ENCODE data around the gene CATSPERE. TPM values are rescaled to one million over a fixed set of nuclear protein-coding genes. Genes with fewer than 3 reads are reported as not detected.

The CATSPERE gene
- total RNA-seq, 1 donor from 2014 or later: 0.86 TPM

DNA sequence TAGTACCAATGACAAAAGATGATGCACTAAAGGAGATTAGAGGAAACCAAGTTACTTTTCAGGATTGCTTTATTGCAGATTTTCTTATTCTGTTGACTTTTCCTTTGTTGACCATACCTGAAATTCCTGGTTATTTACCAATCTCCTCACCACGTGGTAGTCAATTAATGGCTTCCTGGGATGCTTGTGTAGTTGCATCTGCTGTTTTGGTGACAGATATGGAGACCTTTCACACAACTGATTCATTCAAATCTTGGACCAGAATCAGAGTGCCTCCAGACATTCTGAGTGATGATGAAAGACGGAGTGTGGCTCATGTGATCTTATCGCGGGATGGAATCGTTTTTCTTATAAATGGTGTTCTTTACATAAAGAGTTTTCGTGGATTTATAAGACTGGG, 91.3 kb downstream of the CATSPERE start:
- Mint-ChIP-seq H3K4me3 (no peak overlapping the region), H3K9me3 (peaks cover 15% of the 10 kb centered on the region), H3K36me3 (no peaks in the 10 kb centered on the region), H3K27ac (no peak overlapping the region), H3K4me1 (no peaks in the 10 kb centered on the region), H3K27me3 (ENCODE audit: insufficient read depth, low read depth) (no peaks in the 10 kb centered on the region)
- no peak overlapping the region for H2AFZ ChIP-seq (replicated peaks)
- no peak overlapping the region for H3K4me3 ChIP-seq
- H3K4me2 ChIP-seq: no peak overlapping the region
- H3K9ac ChIP-seq: no peak overlapping the region
- TF ChIP-seq EZH2 (IDR thresholded peaks at IDR 0.05) (no peak), EZH2phosphoT487 (IDR thresholded peaks at IDR 0.05) (no peak)
- TF ChIP-seq, protein P1, sequence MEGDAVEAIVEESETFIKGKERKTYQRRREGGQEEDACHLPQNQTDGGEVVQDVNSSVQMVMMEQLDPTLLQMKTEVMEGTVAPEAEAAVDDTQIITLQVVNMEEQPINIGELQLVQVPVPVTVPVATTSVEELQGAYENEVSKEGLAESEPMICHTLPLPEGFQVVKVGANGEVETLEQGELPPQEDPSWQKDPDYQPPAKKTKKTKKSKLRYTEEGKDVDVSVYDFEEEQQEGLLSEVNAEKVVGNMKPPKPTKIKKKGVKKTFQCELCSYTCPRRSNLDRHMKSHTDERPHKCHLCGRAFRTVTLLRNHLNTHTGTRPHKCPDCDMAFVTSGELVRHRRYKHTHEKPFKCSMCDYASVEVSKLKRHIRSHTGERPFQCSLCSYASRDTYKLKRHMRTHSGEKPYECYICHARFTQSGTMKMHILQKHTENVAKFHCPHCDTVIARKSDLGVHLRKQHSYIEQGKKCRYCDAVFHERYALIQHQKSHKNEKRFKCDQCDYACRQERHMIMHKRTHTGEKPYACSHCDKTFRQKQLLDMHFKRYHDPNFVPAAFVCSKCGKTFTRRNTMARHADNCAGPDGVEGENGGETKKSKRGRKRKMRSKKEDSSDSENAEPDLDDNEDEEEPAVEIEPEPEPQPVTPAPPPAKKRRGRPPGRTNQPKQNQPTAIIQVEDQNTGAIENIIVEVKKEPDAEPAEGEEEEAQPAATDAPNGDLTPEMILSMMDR (IDR thresholded peaks at IDR 0.05): no peak
- peaks cover 9% of the 10 kb centered on the region for H3K9me3 ChIP-seq (ENCODE audit: low read depth)
- no peak for DNase-seq (ENCODE audit: low spot score)
- no peaks in the 10 kb centered on the region for H3K79me2 ChIP-seq (ENCODE audit: low read depth)
- H3K4me1 ChIP-seq: no peaks in the 10 kb centered on the region
- H4K20me1 ChIP-seq (ENCODE audit: low read depth): no peaks in the 10 kb centered on the region
- H3K36me3 ChIP-seq: no peaks in the 10 kb centered on the region
- H3K27me3 ChIP-seq: no peaks in the 10 kb centered on the region
- H3K27ac ChIP-seq: no peak overlapping the region
- H3F3A ChIP-seq (ENCODE audit: low read depth): no peaks in the 10 kb centered on the region

DNA sequence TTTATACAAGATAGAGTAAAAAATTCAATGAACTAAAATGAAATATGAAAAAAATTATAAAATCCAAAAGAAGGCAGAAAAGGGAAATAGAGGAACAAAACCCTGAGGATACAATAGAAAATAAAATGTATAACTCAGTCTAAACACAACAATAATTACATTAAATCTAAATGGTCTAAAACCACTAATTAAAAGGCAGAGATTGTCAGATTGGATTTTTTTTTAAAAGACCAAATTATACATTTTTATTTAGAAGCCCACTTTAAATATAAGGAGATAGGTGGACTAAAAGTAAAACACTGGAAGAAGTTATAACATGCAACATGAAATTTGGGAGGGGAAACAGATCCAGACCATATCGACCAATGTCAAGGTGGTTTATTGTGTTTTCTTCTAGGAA, 95.2 kb downstream of the CATSPERE start:
- Histone ChIP-seq H3K79me2 (ENCODE audit: low read depth) (no peaks in the 10 kb centered on the region), H3K4me2 (no peak overlapping the region), H3K36me3 (no peaks in the 10 kb centered on the region), H4K20me1 (ENCODE audit: low read depth) (no peaks in the 10 kb centered on the region), H3K4me3 (no peak overlapping the region), H3K4me1 (no peaks in the 10 kb centered on the region), H3K27ac (no peak overlapping the region), H3K27me3 (no peaks in the 10 kb centered on the region), H3K9ac (no peak overlapping the region), H3K9me3 (ENCODE audit: low read depth) (peaks cover 9% of the 10 kb centered on the region), H2AFZ (replicated peaks) (no peak overlapping the region), H3F3A (ENCODE audit: low read depth) (no peaks in the 10 kb centered on the region)
- no peak overlapping the region for H3K27ac Mint-ChIP-seq
- TF ChIP-seq, protein P1 (IDR thresholded peaks at IDR 0.05): no peak
- TF ChIP-seq EZH2phosphoT487 (IDR thresholded peaks at IDR 0.05): no peak
- TF ChIP-seq EZH2 (IDR thresholded peaks at IDR 0.05): no peak
- no peaks in the 10 kb centered on the region for H3K4me1 Mint-ChIP-seq
- H3K9me3 Mint-ChIP-seq: peaks cover 17% of the 10 kb centered on the region
- H3K27me3 Mint-ChIP-seq (ENCODE audit: insufficient read depth, low read depth): no peaks in the 10 kb centered on the region
- H3K36me3 Mint-ChIP-seq: no peaks in the 10 kb centered on the region
- DNase-seq (ENCODE audit: low spot score): no peak
- H3K4me3 Mint-ChIP-seq: no peak overlapping the region

DNA sequence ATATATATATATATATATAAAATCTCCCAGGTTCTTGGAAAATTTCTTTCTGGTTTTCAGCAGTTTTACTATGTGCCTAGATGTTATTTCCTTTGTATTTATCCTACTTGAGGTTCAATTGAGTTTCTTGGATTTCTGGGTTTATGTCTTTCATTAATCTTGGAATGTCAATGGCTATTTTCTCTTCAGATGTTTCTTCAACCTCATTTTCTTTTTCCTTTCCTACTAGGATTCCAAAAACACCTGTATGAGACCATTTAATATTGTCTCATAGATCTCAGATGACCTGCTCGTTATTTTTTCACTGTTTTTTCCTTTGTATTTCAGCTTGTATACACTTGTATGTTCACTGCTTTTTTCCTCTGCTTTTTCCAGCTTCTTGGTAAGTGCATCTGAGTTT, 96.5 kb downstream of the CATSPERE start:
- TF ChIP-seq, protein P1 (IDR thresholded peaks at IDR 0.05): no peak
- TF ChIP-seq EZH2 (IDR thresholded peaks at IDR 0.05): no peak
- TF ChIP-seq EZH2phosphoT487 (IDR thresholded peaks at IDR 0.05): no peak
- Histone ChIP-seq H3F3A (ENCODE audit: low read depth) (no peaks in the 10 kb centered on the region), H3K4me2 (no peak overlapping the region), H3K9me3 (ENCODE audit: low read depth) (peaks cover 9% of the 10 kb centered on the region), H4K20me1 (ENCODE audit: low read depth) (no peaks in the 10 kb centered on the region), H3K36me3 (no peaks in the 10 kb centered on the region), H2AFZ (replicated peaks) (no peak overlapping the region), H3K27ac (no peak overlapping the region), H3K27me3 (no peaks in the 10 kb centered on the region), H3K4me1 (no peaks in the 10 kb centered on the region), H3K4me3 (no peak overlapping the region), H3K9ac (no peak overlapping the region), H3K79me2 (ENCODE audit: low read depth) (no peaks in the 10 kb centered on the region)
- H3K36me3 Mint-ChIP-seq: no peaks in the 10 kb centered on the region
- no peak for DNase-seq (ENCODE audit: low spot score)
- H3K27me3 Mint-ChIP-seq (ENCODE audit: insufficient read depth, low read depth): no peaks in the 10 kb centered on the region
- H3K27ac Mint-ChIP-seq: no peak overlapping the region
- H3K4me1 Mint-ChIP-seq: no peaks in the 10 kb centered on the region
- H3K9me3 Mint-ChIP-seq: peaks cover 17% of the 10 kb centered on the region
- H3K4me3 Mint-ChIP-seq: no peak overlapping the region

Data from neural progenitor cell (in vitro differentiated cells).